Esophagus squamous epithelium (tissue), 4 donors: ENCODE measurements around the gene IGBP1.

Experiments used
- POLR2A ChIP-seq, 4 donors: fragments of 450-650 bp; IDR thresholded peaks; one replicate each; pipeline ENCODE4 v1.6.1; 2017; ENCODE audit warnings: antibody characterized with exemption in 4 of 4, mild to moderate bottlenecking in 4 of 4, moderate library complexity in 3 of 4
- TF ChIP-seq, protein P1 (sequence below), 6 experiments: fragments of 450-650 bp in 4 of 6; fragments of 200-600 bp in 2 of 6; sonication (generic) in 2 of 6; IDR thresholded peaks; one replicate each; pipeline ENCODE4 v1.5.1; 2016 to 2019; ENCODE audit warnings: antibody characterized with exemption in 6 of 6, mild to moderate bottlenecking in 4 of 6, moderate library complexity in 4 of 6

DNA sequence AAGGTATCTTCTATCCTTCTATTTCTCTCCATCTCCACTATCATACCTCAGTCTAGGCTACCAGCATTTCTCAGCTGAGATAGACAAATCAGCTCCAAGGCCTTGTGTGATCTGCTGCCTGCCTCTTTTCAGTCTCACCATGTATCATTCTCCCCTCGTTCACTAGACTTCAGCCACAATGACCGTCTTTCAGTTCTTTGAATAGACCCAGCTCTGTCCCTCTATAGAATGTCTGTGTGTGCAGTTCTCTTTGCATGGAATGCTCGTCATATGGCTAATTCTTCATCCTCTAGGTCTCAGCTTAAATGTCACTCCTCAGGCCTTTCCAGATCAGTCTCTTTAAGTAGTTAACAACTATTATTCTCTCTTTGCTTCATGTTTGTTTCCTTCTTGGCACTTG is 6.5 kb downstream of the IGBP1 start:
- TF ChIP-seq, protein P1, sequence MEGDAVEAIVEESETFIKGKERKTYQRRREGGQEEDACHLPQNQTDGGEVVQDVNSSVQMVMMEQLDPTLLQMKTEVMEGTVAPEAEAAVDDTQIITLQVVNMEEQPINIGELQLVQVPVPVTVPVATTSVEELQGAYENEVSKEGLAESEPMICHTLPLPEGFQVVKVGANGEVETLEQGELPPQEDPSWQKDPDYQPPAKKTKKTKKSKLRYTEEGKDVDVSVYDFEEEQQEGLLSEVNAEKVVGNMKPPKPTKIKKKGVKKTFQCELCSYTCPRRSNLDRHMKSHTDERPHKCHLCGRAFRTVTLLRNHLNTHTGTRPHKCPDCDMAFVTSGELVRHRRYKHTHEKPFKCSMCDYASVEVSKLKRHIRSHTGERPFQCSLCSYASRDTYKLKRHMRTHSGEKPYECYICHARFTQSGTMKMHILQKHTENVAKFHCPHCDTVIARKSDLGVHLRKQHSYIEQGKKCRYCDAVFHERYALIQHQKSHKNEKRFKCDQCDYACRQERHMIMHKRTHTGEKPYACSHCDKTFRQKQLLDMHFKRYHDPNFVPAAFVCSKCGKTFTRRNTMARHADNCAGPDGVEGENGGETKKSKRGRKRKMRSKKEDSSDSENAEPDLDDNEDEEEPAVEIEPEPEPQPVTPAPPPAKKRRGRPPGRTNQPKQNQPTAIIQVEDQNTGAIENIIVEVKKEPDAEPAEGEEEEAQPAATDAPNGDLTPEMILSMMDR (IDR thresholded peaks at IDR 0.05): no peak
- no peak for TF ChIP-seq POLR2A (IDR thresholded peaks at IDR 0.05)
